ENCODE data around the gene CSH1.

The CSH1 gene

DNA sequence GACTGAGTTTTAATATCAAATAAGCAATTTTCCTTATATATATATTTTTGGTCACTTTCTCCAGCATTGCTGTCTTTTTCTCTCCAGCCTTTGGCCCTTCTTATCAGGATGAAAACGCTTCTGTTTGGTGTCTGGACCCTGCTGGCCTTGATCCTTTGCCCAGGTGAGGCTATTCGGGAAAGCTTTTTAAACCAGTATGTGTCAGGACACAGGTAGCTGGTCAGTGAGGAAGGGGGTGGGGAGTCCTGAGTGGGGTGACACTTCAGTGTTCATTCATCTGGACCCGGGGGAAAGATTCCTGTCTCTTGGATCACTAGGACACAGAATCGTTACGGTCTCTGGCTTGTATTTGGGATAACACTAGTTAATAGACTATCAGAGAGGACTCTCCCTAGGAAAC is 41.7 kb downstream of the CSH1 start:
- Histone ChIP-seq H3K9ac (ENCODE audit: low read depth, low read length) (no peak overlapping the region), H3K9me3 (ENCODE audit: insufficient read depth, low read depth, low read length) (no peaks in the 10 kb centered on the region), H3K36me3 (ENCODE audit: insufficient read depth, low read length) (no peaks in the 10 kb centered on the region), H3K4me3 (ENCODE audit: low read length) (no peak overlapping the region), H3K27me3 (ENCODE audit: insufficient read depth, low read length) (peaks cover 8% of the 10 kb centered on the region), H3K27ac (ENCODE audit: low read depth, low read length) (no peak overlapping the region), H3K4me1 (ENCODE audit: insufficient read depth, low read length) (no peaks in the 10 kb centered on the region)
- 90% methylated on average over 5 of the region's 5 CpGs for WGBS

DNA sequence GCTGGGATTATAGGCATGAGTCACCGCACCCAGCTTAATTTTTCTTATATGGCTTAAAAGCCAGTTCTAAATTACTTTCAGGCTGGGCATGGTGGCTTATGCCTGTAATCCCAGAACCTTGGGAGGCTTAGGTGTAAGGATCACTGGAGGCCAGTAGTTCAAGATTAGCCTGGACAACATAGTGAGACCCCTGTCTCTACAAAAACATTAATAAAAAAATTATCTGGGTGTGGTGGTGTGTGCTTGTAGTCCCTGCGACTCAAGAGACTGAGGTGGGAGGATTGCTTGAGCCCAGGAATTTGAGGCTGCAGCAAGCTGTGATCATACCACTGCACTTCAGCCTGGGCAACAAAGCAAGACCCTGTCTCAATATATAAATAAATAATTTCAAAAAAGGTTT is 43.1 kb downstream of the CSH1 start:
- Histone ChIP-seq H3K36me3 (ENCODE audit: insufficient read depth, low read length) (no peaks in the 10 kb centered on the region), H3K9me3 (ENCODE audit: insufficient read depth, low read depth, low read length) (0 out of 2 replicates have a peak, but pooled peaks cover 2% of the 10 kb centered on the region), H3K27ac (ENCODE audit: low read depth, low read length) (no peak overlapping the region), H3K4me3 (ENCODE audit: low read length) (no peak overlapping the region), H3K4me1 (ENCODE audit: insufficient read depth, low read length) (no peaks in the 10 kb centered on the region), H3K27me3 (ENCODE audit: insufficient read depth, low read length) (peaks cover 18% of the 10 kb centered on the region), H3K9ac (ENCODE audit: low read depth, low read length) (no peak overlapping the region)
- WGBS, result 87% methylated on average over 2 of the region's 2 CpGs

- 94% methylated on average over 9 of the region's 9 CpGs for WGBS
Observed at GRCh38 chr17:63850401-63850800, 46.0 kb downstream of the CSH1 start.

DNA sequence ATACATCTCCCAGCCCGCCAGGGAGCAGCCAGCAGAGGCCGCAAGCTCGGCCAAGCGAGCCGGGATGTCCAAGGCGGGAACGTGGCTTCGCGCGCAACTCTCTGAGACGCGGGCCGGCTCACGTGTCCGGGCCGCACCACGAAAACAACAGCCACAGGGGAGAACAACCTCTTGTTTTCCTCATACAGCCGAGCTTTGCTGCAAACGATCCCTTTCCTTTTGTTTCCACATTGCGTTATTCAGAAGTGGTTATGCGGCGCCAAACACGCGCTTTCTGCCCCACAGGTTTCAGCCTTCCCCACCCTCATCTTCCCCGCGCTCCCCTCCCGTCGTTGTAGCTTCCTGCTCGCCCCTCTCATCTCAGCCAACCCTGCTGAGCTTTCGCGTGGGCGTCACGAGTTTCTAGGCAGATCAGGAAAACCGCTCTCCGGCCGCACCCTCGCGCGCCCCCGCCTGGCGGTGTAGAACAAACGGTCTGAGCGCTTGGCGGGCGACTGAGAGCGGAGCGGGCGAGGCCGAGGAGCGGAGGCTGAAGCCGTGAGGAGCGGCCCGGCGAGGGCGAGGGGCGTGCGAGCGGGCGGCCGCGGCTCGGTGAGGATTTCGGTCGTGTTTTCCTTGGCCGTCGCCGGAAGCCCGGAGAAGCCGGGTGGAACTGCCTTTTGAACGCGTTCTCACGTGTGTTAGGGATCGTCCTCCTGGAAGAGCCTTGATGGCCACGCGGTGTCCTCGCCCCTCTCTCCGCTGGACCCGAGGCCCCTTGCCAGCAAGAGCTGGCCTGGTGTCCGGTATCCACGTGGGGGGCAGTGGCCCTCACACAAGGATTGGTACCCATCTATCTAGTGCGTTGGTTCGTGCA is 47.3 kb downstream of the CSH1 start:
- H3K4me3 ChIP-seq (ENCODE audit: low read length), result peak overlapping the region; percentile 36
- no peaks in the 10 kb centered on the region for H3K36me3 ChIP-seq (ENCODE audit: insufficient read depth, low read length)
- H3K27me3 ChIP-seq (ENCODE audit: insufficient read depth, low read length), result peaks cover 50% of the 10 kb centered on the region
- H3K27ac ChIP-seq (ENCODE audit: low read depth, low read length), result no peak overlapping the region
- no peaks in the 10 kb centered on the region for H3K4me1 ChIP-seq (ENCODE audit: insufficient read depth, low read length)
- WGBS, result 72% methylated on average over 82 of the region's 82 CpGs
- H3K9ac ChIP-seq (ENCODE audit: low read depth, low read length), result peak overlapping the region; percentile 76
- H3K9me3 ChIP-seq (ENCODE audit: insufficient read depth, low read depth, low read length), result 0 out of 2 replicates have a peak, but pooled peaks cover 3% of the 10 kb centered on the region

More at GRCh38 chr17:63850401-63850800, 46.0 kb downstream of the CSH1 start:
- Histone ChIP-seq H3K36me3 (ENCODE audit: insufficient read depth, low read length) (no peaks in the 10 kb centered on the region), H3K4me1 (ENCODE audit: insufficient read depth, low read length) (no peaks in the 10 kb centered on the region), H3K9me3 (ENCODE audit: insufficient read depth, low read depth, low read length) (0 out of 2 replicates have a peak, but pooled peaks cover 3% of the 10 kb centered on the region), H3K27ac (ENCODE audit: low read depth, low read length) (no peak overlapping the region), H3K27me3 (ENCODE audit: insufficient read depth, low read length) (peaks cover 45% of the 10 kb centered on the region), H3K9ac (ENCODE audit: low read depth, low read length) (no peak overlapping the region), H3K4me3 (ENCODE audit: low read length) (no peak overlapping the region)

GRCh38 chr17:63847525-63848249 is 48.7 kb downstream of the CSH1 start:
- WGBS, result 96% methylated on average over 3 of the region's 3 CpGs
- Histone ChIP-seq H3K9ac (ENCODE audit: low read depth, low read length) (no peak overlapping the region), H3K4me3 (ENCODE audit: low read length) (no peak overlapping the region)

GRCh38 chr17:63845509-63845908 is 50.9 kb downstream of the CSH1 start:
- H3K4me3 ChIP-seq (ENCODE audit: low read length), result no peak overlapping the region
- WGBS, result no CpG with 5 or more reads among the region's 1 CpG
- H3K9me3 ChIP-seq (ENCODE audit: insufficient read depth, low read depth, low read length), result 0 out of 2 replicates have a peak, but pooled peaks cover 3% of the 10 kb centered on the region
- no peak overlapping the region for H3K27ac ChIP-seq (ENCODE audit: low read depth, low read length)
- no peak overlapping the region for H3K9ac ChIP-seq (ENCODE audit: low read depth, low read length)
- peaks cover 44% of the 10 kb centered on the region for H3K27me3 ChIP-seq (ENCODE audit: insufficient read depth, low read length)
- H3K36me3 ChIP-seq (ENCODE audit: insufficient read depth, low read length), result no peaks in the 10 kb centered on the region
- peaks cover 6% of the 10 kb centered on the region for H3K4me1 ChIP-seq (ENCODE audit: insufficient read depth, low read length)

More at GRCh38 chr17:63847525-63848249, 48.7 kb downstream of the CSH1 start:
- Histone ChIP-seq H3K4me1 (ENCODE audit: insufficient read depth, low read length) (no peaks in the 10 kb centered on the region), H3K9me3 (ENCODE audit: insufficient read depth, low read depth, low read length) (0 out of 2 replicates have a peak, but pooled peaks cover 3% of the 10 kb centered on the region), H3K27me3 (ENCODE audit: insufficient read depth, low read length) (peaks cover 47% of the 10 kb centered on the region), H3K36me3 (ENCODE audit: insufficient read depth, low read length) (no peaks in the 10 kb centered on the region), H3K27ac (ENCODE audit: low read depth, low read length) (no peak overlapping the region)
